Thoracic aorta (tissue), 2 donors: ENCODE data around the gene CHD1L. TPM values are rescaled to one million over a fixed set of nuclear protein-coding genes. Genes with fewer than 3 reads are reported as not detected.

Experiments used
- ATAC-seq: fragments of 150-250 bp; one replicate; pipeline ENCODE4 v1.8.0; 2017; ENCODE audit warnings: low read depth; ENCODE audit not compliant: insufficient number of reproducible peaks, low FRiP score
- DNase-seq: peaks from one replicate; pipeline ENCODE4 v3.0.0-alpha.2; 2020; ENCODE audit warnings: low spot score
- H3K27ac ChIP-seq, 2 donors: fragments of 200-600 bp; sonication (generic); 1 replicate in 1 of 2; 2 replicates in 1 of 2; pipeline ENCODE4 v1.5.1; 2016; ENCODE audit warnings: mild to moderate bottlenecking in 2 of 2, moderate library complexity in 2 of 2
- H3K27me3 ChIP-seq: fragments of 200-600 bp; sonication (generic); replicated peaks from 2 replicates; pipeline ENCODE4 v1.6.0; 2016; ENCODE audit warnings: mild to moderate bottlenecking; ENCODE audit not compliant: insufficient read depth
- H3K36me3 ChIP-seq: fragments of 200-600 bp; sonication (generic); one replicate; pipeline ENCODE4 v1.5.1; 2016
- H3K4me1 ChIP-seq, 2 donors: fragments of 200-600 bp; sonication (generic); 1 replicate in 1 of 2; 2 replicates in 1 of 2; pipeline versions ENCODE4 v1.5.1 to v1.6.0; 2016; ENCODE audit warnings: low read depth in 2 of 2, mild to moderate bottlenecking in 1 of 2; ENCODE audit not compliant: control insufficient read depth in 1 of 2
- H3K4me3 ChIP-seq: fragments of 200-600 bp; sonication (generic); 2 replicates; pipeline ENCODE4 v1.5.1; 2016; ENCODE audit warnings: mild to moderate bottlenecking
- H3K9me3 ChIP-seq: fragments of 200-600 bp; sonication (generic); 2 replicates; pipeline ENCODE4 v1.5.1; 2016
- CTCF ChIP-seq: fragments of 200-600 bp; sonication (generic); IDR thresholded peaks from one replicate; pipeline ENCODE4 v1.5.1; 2019; ENCODE audit warnings: antibody characterized with exemption
- total RNA-seq, 2 donors: library from RNA; depleted of rRNA; stranded (reverse); fragments of >200 nt; gene quantifications; one replicate each; pipeline versions ENCODE4 v1.1.0 to v1.2.3, GENCODE V29; 2016

CHD1L gene
- total RNA-seq, 2 donors from 2014 or later, result 36.6 to 50.8 TPM

- no peaks in the 10 kb centered on the region for H3K4me1 ChIP-seq
- no peak for TF ChIP-seq CTCF
- H3K27me3 ChIP-seq, result no peaks in the 10 kb centered on the region
- DNase-seq (no peak), ATAC-seq (no peak)
- H3K9me3 ChIP-seq, result no peaks in the 10 kb centered on the region
- no peak overlapping the region for H3K4me3 ChIP-seq
- no peaks in the 10 kb centered on the region for H3K36me3 ChIP-seq
- H3K27ac ChIP-seq, result no peak overlapping the region
Observed at GRCh38 chr1:147235822-147236221, 6.7 kb upstream of the CHD1L start.

GRCh38 chr1:147236448-147236847 lies 6.0 kb upstream of the CHD1L start:
- ATAC-seq (no peak), DNase-seq (no peak)
- TF ChIP-seq CTCF, result no peak
- Histone ChIP-seq H3K36me3 (no peaks in the 10 kb centered on the region), H3K27ac (no peak overlapping the region), H3K4me3 (no peak overlapping the region), H3K4me1 (no peaks in the 10 kb centered on the region), H3K27me3 (no peaks in the 10 kb centered on the region), H3K9me3 (no peaks in the 10 kb centered on the region)

GRCh38 chr1:147236959-147237791 lies 5.3 kb upstream of the CHD1L start:
- H3K4me1 ChIP-seq, result peaks cover 4 to 6% of the 10 kb centered on the region in 2 donors
- H3K27ac ChIP-seq, result no peak overlapping the region
- H3K27me3 ChIP-seq, result no peaks in the 10 kb centered on the region
- no peak for DNase-seq
- H3K4me3 ChIP-seq, result no peak overlapping the region
- no peak for ATAC-seq
- TF ChIP-seq CTCF, result no peak
- no peaks in the 10 kb centered on the region for H3K9me3 ChIP-seq
- H3K36me3 ChIP-seq, result no peaks in the 10 kb centered on the region

- peaks cover 4 to 6% of the 10 kb centered on the region in 2 donors for H3K4me1 ChIP-seq
- no peaks in the 10 kb centered on the region for H3K9me3 ChIP-seq
- no peaks in the 10 kb centered on the region for H3K36me3 ChIP-seq
- H3K27ac ChIP-seq, result no peak overlapping the region
- ATAC-seq (no peak), DNase-seq (no peak)
- no peaks in the 10 kb centered on the region for H3K27me3 ChIP-seq
- no peak overlapping the region for H3K4me3 ChIP-seq
- TF ChIP-seq CTCF, result no peak
Observed at GRCh38 chr1:147238053-147238902, 4.2 kb upstream of the CHD1L start.
